GM15510 (cell line): ENCODE measurements around the gene ZNF436.

ENCODE experiments used
- POLR2A ChIP-seq: IDR thresholded peaks from 3 replicates; pipeline ENCODE4 v1.6.1; 2011; ENCODE audit warnings: borderline replicate concordance; ENCODE audit not compliant: insufficient read length; ENCODE audit errors: extremely low read depth

The ZNF436 gene

GRCh38 chr1:23395849-23396248, 26.2 kb upstream of the ZNF436 start:
- no peak for TF ChIP-seq POLR2A

- TF ChIP-seq POLR2A = no peak
These were observed 25.6 kb upstream of the ZNF436 start for GRCh38 chr1:23395154-23395724.

- no peak for TF ChIP-seq POLR2A
These were observed 25.0 kb upstream of the ZNF436 start for GRCh38 chr1:23394684-23395083.

GRCh38 chr1:23394181-23394580, 24.5 kb upstream of the ZNF436 start:
- TF ChIP-seq POLR2A = no peak

GRCh38 chr1:23393706-23394105, 24.1 kb upstream of the ZNF436 start:
- no peak for TF ChIP-seq POLR2A

GRCh38 chr1:23392125-23392855, 22.7 kb upstream of the ZNF436 start:
- TF ChIP-seq POLR2A = no peak

- no peak for TF ChIP-seq POLR2A
These were observed 20.2 kb upstream of the ZNF436 start for GRCh38 chr1:23389837-23390321.

GRCh38 chr1:23387494-23387893, 17.9 kb upstream of the ZNF436 start:
- TF ChIP-seq POLR2A = no peak

- no peak for TF ChIP-seq POLR2A
These were observed 15.5 kb upstream of the ZNF436 start for GRCh38 chr1:23385119-23385621.

- TF ChIP-seq POLR2A = no peak
These were observed 14.8 kb upstream of the ZNF436 start for GRCh38 chr1:23384312-23385058.

- no peak for TF ChIP-seq POLR2A
These were observed 14.1 kb upstream of the ZNF436 start for GRCh38 chr1:23383577-23384311.

- no peak for TF ChIP-seq POLR2A
These were observed 11.7 kb upstream of the ZNF436 start for GRCh38 chr1:23381233-23381885.

- TF ChIP-seq POLR2A = no peak
These were observed 11.1 kb upstream of the ZNF436 start for GRCh38 chr1:23380719-23381118.
